GM12873 (cell line): ENCODE results near the gene ARFGEF3.

Source experiments
- CTCF ChIP-seq: IDR thresholded peaks from 2 replicates; pipeline ENCODE4 v1.5.1; 2012; ENCODE audit warnings: low read depth, mild to moderate bottlenecking, moderate library complexity, low read length, control low read depth; ENCODE audit not compliant: insufficient read depth; ENCODE audit errors: missing control alignments

Gene ARFGEF3

DNA sequence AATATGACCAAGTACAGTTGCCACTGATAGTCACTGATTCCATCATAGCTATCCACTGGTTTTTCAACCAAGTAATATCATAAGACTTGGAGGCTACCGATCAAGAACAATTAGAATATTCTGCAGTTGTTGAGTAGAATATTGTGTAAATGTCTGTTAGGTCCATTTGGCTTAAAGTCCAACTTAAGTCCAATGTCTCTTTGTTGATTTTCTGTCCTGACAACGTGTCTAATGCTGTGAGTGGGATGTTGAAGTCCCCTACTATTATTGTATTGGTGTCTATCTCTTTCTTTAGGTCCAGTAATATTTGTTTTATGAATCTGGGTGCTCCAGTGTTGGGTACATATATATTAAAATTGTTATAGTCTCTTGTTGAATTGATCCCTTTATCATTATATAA, 13.9 kb downstream of the ARFGEF3 start:
- TF ChIP-seq CTCF: no peak

- no peak for TF ChIP-seq CTCF
These were observed 15.0 kb downstream of the ARFGEF3 start for GRCh38 chr6:138176652-138177232.

DNA sequence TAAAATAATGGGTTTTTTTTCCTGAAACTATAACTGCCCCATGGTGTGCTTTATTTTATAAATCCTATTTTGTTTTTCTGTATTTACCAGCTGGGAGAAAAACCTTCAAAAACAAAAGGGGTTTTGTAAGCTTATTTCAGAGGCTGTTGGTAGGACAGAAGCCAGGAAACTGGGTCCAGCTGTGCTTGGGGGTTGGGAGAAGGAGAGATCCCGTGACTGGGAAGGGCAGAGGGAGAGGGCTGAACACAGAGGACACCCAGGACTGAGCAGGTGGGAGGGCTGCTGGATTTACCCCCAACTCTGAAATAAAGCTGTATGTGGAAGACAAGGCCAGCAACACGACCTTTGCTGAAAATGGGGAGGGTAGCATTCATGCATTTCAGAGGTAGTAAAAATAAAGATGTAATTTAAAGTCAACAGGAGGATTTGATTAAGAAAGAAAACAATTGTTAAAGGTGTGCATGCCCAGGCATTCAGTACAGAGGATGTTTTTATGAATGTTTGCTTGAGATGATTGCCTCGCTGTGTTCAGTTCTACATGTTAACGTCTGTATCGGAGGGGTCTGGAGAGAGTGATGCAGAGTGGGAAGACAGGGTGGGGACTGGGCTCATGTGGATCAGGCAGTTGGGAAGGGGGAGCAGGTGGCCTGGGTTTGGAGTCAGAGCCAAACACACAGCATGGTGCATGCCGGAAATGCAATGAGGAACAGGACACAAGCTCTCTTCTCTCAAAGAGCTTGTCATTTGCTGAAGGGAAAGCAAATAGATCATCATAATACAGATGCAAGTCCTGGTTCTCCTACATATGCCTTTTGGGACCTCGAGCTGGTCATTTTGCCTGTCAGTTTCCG, 21.4 kb downstream of the ARFGEF3 start:
- TF ChIP-seq CTCF: no peak

- TF ChIP-seq CTCF: no peak
These were observed 22.0 kb downstream of the ARFGEF3 start for GRCh38 chr6:138183790-138184134.

DNA sequence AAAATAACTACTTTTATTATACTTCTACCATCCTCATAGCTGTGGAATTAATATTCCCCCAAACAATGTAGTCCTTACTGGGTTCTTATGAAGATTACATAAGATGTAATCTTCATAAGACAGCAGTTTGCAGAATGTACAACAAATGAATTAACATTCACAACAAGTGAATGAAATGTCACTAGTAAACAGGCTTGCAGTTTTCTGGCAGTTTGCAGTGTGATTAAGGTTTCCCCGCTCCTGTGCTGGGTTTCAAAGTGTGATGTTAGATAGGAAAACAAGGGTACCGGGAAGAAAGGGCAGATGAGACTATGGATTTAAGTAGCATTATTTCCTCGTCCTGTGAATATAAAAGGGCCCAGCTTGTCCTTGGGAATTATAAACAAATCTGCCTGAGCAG, 22.5 kb downstream of the ARFGEF3 start:
- no peak for TF ChIP-seq CTCF

- no peak for TF ChIP-seq CTCF
These were observed 25.4 kb downstream of the ARFGEF3 start for GRCh38 chr6:138187156-138187555.

DNA sequence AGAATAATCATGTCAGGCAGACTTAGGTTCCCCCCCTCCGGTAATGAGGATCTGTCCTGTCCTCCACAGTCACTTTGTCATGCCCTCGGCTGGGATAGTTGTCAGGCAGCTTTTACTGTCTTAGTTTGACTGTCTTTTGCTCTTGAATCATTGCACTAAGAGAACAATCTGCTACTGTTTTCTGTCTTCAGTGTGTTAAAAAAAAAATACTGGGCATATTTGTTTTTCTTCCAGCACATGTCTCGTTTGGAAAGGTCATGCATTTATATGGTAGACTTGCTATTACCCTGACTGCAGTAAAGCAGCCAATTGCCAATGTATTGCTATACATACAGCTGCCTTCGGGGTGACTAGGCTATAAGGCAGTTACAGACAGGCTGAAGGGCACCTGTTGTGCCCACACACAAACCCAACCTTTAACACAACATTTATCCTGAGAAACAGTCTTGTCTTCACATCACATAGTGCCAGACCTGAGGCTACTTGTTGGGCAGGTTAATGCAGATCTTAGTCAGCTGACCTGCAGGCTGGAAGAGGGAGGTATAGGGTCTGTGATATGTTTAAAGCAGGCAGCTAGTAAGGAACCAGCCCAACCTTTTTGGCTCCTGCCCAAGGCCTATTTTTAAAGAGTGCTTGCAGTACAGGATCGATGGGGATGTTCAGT, 26.7 kb downstream of the ARFGEF3 start:
- no peak for TF ChIP-seq CTCF
